DOHH2 (cell line): ENCODE results near the gene LGALS3.

Experiments used
- EZH2phosphoT487 ChIP-seq: fragments of 200-600 bp; sonication (generic); IDR thresholded peaks from 2 replicates; pipeline ENCODE4 v1.6.1; 2017; ENCODE audit warnings: borderline replicate concordance, mild to moderate bottlenecking, antibody characterized with exemption, low read length, moderate library complexity, mixed read lengths
- TF ChIP-seq, protein P1 (sequence below): fragments of 200-600 bp; sonication (generic); IDR thresholded peaks from one replicate; pipeline ENCODE4 v1.5.1; 2014; ENCODE audit warnings: antibody characterized with exemption, mild to moderate bottlenecking, low read depth, low read length; ENCODE audit not compliant: poor library complexity, severe bottlenecking

GRCh38 chr14:55123852-55124639, 5.0 kb upstream of the LGALS3 start:
- TF ChIP-seq, protein P1, sequence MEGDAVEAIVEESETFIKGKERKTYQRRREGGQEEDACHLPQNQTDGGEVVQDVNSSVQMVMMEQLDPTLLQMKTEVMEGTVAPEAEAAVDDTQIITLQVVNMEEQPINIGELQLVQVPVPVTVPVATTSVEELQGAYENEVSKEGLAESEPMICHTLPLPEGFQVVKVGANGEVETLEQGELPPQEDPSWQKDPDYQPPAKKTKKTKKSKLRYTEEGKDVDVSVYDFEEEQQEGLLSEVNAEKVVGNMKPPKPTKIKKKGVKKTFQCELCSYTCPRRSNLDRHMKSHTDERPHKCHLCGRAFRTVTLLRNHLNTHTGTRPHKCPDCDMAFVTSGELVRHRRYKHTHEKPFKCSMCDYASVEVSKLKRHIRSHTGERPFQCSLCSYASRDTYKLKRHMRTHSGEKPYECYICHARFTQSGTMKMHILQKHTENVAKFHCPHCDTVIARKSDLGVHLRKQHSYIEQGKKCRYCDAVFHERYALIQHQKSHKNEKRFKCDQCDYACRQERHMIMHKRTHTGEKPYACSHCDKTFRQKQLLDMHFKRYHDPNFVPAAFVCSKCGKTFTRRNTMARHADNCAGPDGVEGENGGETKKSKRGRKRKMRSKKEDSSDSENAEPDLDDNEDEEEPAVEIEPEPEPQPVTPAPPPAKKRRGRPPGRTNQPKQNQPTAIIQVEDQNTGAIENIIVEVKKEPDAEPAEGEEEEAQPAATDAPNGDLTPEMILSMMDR: no peak
- TF ChIP-seq EZH2phosphoT487: no peak
